GM12801 (cell line): ENCODE data around the gene AAK1.

Experiments
- CTCF ChIP-seq: IDR thresholded peaks from one replicate; pipeline ENCODE4 v1.5.1; 2011; ENCODE audit warnings: control low read depth; ENCODE audit not compliant: insufficient read length; ENCODE audit errors: extremely low read depth

AAK1 gene

GRCh38 chr2:69683170-69683971 lies 39.8 kb upstream of the AAK1 start:
- no peak for TF ChIP-seq CTCF

- TF ChIP-seq CTCF = no peak
These were observed 39.0 kb upstream of the AAK1 start for GRCh38 chr2:69682525-69682924.

GRCh38 chr2:69680001-69680675 lies 36.6 kb upstream of the AAK1 start:
- no peak for TF ChIP-seq CTCF

GRCh38 chr2:69677914-69678313 lies 34.4 kb upstream of the AAK1 start:
- no peak for TF ChIP-seq CTCF

GRCh38 chr2:69676146-69676545 lies 32.6 kb upstream of the AAK1 start:
- TF ChIP-seq CTCF = no peak

- TF ChIP-seq CTCF = no peak
These were observed 30.8 kb upstream of the AAK1 start for GRCh38 chr2:69674316-69674670.

- no peak for TF ChIP-seq CTCF
These were observed 26.1 kb upstream of the AAK1 start for GRCh38 chr2:69669666-69670065.
